BJ (cell line): ENCODE measurements around the gene IGSF8. TPM values are rescaled to one million over a fixed set of nuclear protein-coding genes. Genes with fewer than 3 reads are reported as not detected.
"Not testable (repeated sequence)": the region's sequence is repeated elsewhere in the genome, so short reads cannot be mapped to it uniquely, and the experiment has no call there.

Experiments used
- CTCF ChIA-PET: fragments of 350-600 bp; formaldehyde crosslinking; extraction: SDS; loops from one replicate; lab custom pipeline; 2021; ENCODE audit warnings: antibody characterized with exemption, inconsistent platforms; lab: Yijun Ruan, JAX
- POLR2A ChIA-PET: fragments of 300-600 bp; sonication (Branson Sonifier 250); formaldehyde crosslinking; extraction: SDS; loops from one replicate; lab custom pipeline; 2021; ENCODE audit warnings: antibody characterized with exemption; lab: Charles Lee
- DNase-seq: peaks from one replicate; pipeline ENCODE4 v3.0.0-alpha.2; 2011; ENCODE audit warnings: low read depth
- H3K27me3 ChIP-seq: 2 replicates; pipeline ENCODE4 v1.6.0; 2011; ENCODE audit warnings: low read length; ENCODE audit not compliant: control insufficient read depth, insufficient read depth
- H3K36me3 ChIP-seq: 2 replicates; pipeline ENCODE4 v1.5.1; 2011; ENCODE audit warnings: low read length; ENCODE audit not compliant: control insufficient read depth, insufficient read depth
- H3K4me3 ChIP-seq: 2 replicates; pipeline ENCODE4 v1.5.1; 2011; ENCODE audit warnings: low read depth, mild to moderate bottlenecking, control low read depth, low read length
- polyA plus RNA-seq: library from polyadenylated mRNA; depleted of rRNA; stranded (reverse); fragments of >200 nt; gene quantifications from 2 replicates; pipeline ENCODE4 v1.2.3, GENCODE V29; 2011
- TF ChIP-seq, protein P1 (sequence below): IDR thresholded peaks from 2 replicates; pipeline ENCODE4 v1.5.1; 2011; ENCODE audit warnings: low read depth, mild to moderate bottlenecking, control low read depth, inconsistent platforms, low read length, moderate library complexity; ENCODE audit not compliant: insufficient read depth

The IGSF8 gene
- polyA plus RNA-seq, 1 experiment, result 29.7 TPM

DNA sequence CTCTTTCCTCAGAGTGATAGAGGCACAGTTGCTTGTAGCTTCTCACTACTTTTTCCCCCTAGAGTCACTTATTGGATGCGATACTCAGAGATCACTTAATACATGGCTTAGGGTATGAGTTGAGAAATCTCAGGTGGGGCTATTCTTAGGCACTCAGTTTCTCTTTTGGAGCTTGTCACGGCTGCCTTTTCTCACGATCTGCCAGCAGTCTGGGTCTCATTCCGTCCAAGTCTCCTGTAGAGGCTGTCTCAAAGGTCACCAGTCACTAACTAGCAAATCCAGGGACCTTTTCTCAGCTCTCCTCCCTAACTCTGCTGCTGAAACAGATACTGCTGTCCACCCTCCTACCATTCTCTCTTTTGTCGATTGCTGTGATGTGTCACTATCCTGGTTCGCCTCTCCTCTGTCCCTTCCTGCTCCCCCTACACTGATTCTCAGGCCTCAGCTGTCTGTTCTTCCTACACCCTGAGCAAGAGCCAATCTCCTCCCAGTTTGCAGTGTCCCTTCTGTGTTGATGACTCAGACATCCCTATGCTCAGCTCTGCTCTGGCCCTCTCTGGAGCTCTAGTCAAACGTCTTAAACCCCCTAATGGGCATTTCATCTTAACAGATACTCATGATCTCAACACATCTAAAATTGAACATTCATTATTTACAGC, 29.6 kb upstream of the IGSF8 start:
- CTCF ChIA-PET, result interaction anchor here (0.9 to 1.5 kb wide), 6 partner anchors 10 to 65 kb away, joined by 3 to 5 read pairs (median 4); partner anchors contain the start of gene ATP1A2
- no peaks in the 10 kb centered on the region; the same call in 1 of the 2 replicates for H3K27me3 ChIP-seq
- no peak overlapping the region for H3K4me3 ChIP-seq
- no peaks in the 10 kb centered on the region for H3K36me3 ChIP-seq
- DNase-seq, result peak; percentile 8
- TF ChIP-seq, protein P1, sequence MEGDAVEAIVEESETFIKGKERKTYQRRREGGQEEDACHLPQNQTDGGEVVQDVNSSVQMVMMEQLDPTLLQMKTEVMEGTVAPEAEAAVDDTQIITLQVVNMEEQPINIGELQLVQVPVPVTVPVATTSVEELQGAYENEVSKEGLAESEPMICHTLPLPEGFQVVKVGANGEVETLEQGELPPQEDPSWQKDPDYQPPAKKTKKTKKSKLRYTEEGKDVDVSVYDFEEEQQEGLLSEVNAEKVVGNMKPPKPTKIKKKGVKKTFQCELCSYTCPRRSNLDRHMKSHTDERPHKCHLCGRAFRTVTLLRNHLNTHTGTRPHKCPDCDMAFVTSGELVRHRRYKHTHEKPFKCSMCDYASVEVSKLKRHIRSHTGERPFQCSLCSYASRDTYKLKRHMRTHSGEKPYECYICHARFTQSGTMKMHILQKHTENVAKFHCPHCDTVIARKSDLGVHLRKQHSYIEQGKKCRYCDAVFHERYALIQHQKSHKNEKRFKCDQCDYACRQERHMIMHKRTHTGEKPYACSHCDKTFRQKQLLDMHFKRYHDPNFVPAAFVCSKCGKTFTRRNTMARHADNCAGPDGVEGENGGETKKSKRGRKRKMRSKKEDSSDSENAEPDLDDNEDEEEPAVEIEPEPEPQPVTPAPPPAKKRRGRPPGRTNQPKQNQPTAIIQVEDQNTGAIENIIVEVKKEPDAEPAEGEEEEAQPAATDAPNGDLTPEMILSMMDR, result no peak
- POLR2A ChIA-PET, result no interaction called here

DNA sequence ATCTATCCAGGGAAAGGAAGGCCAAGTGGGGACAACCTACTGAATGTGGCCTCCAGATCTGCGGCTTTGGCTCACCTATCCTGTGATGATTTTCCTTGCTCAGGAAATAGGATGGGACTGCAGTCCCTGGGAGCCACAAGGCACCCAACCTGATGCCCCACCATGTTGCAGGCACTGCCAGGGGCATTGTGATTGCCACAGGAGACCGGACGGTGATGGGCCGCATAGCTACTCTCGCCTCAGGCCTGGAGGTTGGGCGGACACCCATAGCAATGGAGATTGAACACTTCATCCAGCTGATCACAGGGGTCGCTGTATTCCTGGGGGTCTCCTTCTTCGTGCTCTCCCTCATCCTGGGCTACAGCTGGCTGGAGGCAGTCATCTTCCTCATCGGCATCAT, 29.0 kb upstream of the IGSF8 start:
- ChIA-PET CTCF (interaction anchor here (1.0 to 1.5 kb wide), 4 partner anchors 9 to 66 kb away, joined by 3 to 5 read pairs (median 4); no protein-coding TSS in a partner anchor), POLR2A (no interaction called here)
- Histone ChIP-seq H3K36me3 (no peaks in the 10 kb centered on the region), H3K4me3 (no peak overlapping the region), H3K27me3 (no peaks in the 10 kb centered on the region)
- TF ChIP-seq, protein P1, result no peak
- no peak for DNase-seq

DNA sequence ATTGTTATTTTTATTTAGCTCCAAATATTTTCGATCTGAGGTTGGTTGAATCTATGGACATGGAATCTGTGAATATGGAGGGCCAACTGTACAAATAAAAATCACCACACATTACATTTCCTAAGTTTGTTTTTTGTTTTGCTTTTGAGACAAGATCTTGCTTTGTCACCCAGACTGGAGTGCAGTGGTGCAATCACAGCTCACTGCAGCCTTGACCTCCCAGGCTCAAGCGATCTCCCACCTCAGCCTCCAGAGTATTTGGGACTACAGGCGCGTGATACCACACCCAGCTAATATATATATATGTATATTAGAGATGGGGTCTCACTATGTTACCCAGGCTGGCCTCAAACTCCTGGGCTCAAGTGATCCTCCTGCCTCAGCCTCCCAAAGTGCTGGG, 27.9 kb upstream of the IGSF8 start:
- DNase-seq, POLR2A ChIA-PET, H3K4me3 ChIP-seq, H3K27me3 ChIP-seq, H3K36me3 ChIP-seq: not testable (repeated sequence)
- CTCF ChIA-PET, result interaction anchor here (0.6 to 1.3 kb wide), 3 partner anchors 15 to 131 kb away, joined by 3 read pairs; no protein-coding TSS in a partner anchor

DNA sequence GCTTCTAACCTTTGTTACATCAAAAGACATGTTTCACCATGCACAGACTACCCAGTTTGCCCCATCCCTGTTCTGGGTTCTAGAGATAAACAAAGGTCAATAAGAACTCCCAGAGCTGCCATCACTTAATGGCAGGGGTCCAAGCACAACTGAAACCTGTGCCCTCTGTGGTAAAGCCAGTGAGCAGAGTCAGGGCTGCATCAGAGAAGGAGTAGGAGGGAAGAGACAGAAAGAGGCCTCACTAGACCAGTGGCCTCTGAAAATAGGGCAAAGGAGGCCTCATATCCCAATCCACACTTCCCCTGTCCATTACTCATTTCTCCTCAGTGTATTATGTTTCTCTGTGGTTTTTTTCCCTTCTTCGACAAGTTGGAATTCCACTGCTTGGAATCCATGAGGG, 27.3 kb upstream of the IGSF8 start:
- TF ChIP-seq, protein P1, result no peak
- POLR2A ChIA-PET, result no interaction called here

DNA sequence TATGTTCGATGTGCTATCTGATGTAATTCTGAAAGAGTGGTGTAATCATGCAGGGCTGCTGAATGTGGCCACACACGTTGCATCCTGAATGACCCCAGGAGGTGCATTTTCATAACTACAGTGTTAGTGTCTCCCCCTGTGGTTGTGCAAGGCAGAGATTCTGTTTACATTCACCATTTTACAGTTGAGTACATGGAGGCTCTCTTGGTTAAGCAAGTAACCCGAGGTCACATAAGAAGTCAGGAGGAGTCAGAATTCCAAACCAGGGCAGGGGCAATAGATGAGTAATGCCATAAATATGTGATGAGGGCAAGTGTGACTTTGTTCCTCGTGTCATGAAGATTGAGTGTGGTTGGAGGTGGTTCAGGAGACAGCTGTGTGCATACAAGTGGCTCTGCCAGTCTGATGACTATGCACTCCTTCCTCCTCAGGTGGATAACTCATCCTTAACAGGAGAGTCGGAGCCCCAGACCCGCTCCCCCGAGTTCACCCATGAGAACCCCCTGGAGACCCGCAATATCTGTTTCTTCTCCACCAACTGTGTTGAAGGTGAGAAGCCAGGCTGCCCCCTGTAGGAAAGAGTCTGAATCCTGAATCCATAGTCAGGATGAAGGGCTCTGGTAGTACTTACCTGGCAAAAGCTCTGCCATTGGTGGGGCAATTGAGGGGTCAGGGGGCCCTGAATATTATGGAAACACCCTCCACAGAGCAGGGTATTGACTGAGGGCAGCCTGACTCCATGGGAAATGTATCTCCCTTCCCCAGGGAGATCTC, 26.5 kb upstream of the IGSF8 start:
- CTCF ChIA-PET, result interaction anchor here (0.7 to 2.3 kb wide), 13 partner anchors 8 to 166 kb away, joined by 3 to 8 read pairs (median 3); no protein-coding TSS in a partner anchor
- POLR2A ChIA-PET, result no interaction called here

More for the DNA sequence above, 27.3 kb upstream of the IGSF8 start:
- no peaks in the 10 kb centered on the region for H3K36me3 ChIP-seq
- no peak for DNase-seq
- CTCF ChIA-PET, result interaction anchor here (0.7 to 2.3 kb wide), 5 partner anchors 15 to 68 kb away, joined by 3 to 8 read pairs (median 3); no protein-coding TSS in a partner anchor
- no peaks in the 10 kb centered on the region for H3K27me3 ChIP-seq
- H3K4me3 ChIP-seq, result no peak overlapping the region

More for the DNA sequence above, 26.5 kb upstream of the IGSF8 start:
- TF ChIP-seq, protein P1, result peak; percentile 45
- H3K4me3 ChIP-seq, result no peak overlapping the region
- DNase-seq, result peak; percentile 72
- H3K36me3 ChIP-seq, result no peaks in the 10 kb centered on the region
- no peaks in the 10 kb centered on the region for H3K27me3 ChIP-seq
